WERI-Rb-1 (cell line): ENCODE measurements around the gene DCBLD2.

Experiments
- DNase-seq: peaks from one replicate; pipeline ENCODE4 v3.0.0-alpha.2; 2020
- H3K27ac ChIP-seq: fragments of 250-450 bp; sonication (Bioruptor Pico); 2 replicates; pipeline ENCODE4 v1.5.1; 2020; ENCODE audit warnings: mild to moderate bottlenecking, moderate library complexity
- H3K27me3 ChIP-seq: fragments of 250-450 bp; sonication (Bioruptor Pico); 2 replicates; pipeline ENCODE4 v1.5.1; 2021; ENCODE audit warnings: mild to moderate bottlenecking, low read depth, moderate library complexity; ENCODE audit not compliant: insufficient read depth, severe bottlenecking
- H3K36me3 ChIP-seq: fragments of 250-450 bp; sonication (Bioruptor Pico); 2 replicates; pipeline ENCODE4 v1.5.1; 2020; ENCODE audit warnings: mild to moderate bottlenecking, moderate library complexity
- H3K4me3 ChIP-seq: 2 replicates; pipeline ENCODE4 v1.5.1; 2011; ENCODE audit warnings: low read depth, mild to moderate bottlenecking, control low read depth, low read length
- H3K9me3 ChIP-seq: fragments of 250-450 bp; sonication (Bioruptor Pico); 2 replicates; pipeline ENCODE4 v1.5.1; 2021; ENCODE audit warnings: mild to moderate bottlenecking, moderate library complexity; ENCODE audit not compliant: severe bottlenecking
- TF ChIP-seq, protein P1 (sequence below): IDR thresholded peaks from 2 replicates; pipeline ENCODE4 v1.5.1; 2011; ENCODE audit warnings: low read depth, mild to moderate bottlenecking, control low read depth, inconsistent platforms, low read length

The DCBLD2 gene

GRCh38 chr3:98778383-98778782 lies 123.1 kb downstream of the DCBLD2 start:
- TF ChIP-seq, protein P1, sequence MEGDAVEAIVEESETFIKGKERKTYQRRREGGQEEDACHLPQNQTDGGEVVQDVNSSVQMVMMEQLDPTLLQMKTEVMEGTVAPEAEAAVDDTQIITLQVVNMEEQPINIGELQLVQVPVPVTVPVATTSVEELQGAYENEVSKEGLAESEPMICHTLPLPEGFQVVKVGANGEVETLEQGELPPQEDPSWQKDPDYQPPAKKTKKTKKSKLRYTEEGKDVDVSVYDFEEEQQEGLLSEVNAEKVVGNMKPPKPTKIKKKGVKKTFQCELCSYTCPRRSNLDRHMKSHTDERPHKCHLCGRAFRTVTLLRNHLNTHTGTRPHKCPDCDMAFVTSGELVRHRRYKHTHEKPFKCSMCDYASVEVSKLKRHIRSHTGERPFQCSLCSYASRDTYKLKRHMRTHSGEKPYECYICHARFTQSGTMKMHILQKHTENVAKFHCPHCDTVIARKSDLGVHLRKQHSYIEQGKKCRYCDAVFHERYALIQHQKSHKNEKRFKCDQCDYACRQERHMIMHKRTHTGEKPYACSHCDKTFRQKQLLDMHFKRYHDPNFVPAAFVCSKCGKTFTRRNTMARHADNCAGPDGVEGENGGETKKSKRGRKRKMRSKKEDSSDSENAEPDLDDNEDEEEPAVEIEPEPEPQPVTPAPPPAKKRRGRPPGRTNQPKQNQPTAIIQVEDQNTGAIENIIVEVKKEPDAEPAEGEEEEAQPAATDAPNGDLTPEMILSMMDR = no peak
- H3K9me3 ChIP-seq = no peaks in the 10 kb centered on the region
- no peak overlapping the region for H3K27ac ChIP-seq
- H3K36me3 ChIP-seq = no peaks in the 10 kb centered on the region
- no peak for DNase-seq
- H3K27me3 ChIP-seq = no peaks in the 10 kb centered on the region
- no peak overlapping the region for H3K4me3 ChIP-seq

DNA sequence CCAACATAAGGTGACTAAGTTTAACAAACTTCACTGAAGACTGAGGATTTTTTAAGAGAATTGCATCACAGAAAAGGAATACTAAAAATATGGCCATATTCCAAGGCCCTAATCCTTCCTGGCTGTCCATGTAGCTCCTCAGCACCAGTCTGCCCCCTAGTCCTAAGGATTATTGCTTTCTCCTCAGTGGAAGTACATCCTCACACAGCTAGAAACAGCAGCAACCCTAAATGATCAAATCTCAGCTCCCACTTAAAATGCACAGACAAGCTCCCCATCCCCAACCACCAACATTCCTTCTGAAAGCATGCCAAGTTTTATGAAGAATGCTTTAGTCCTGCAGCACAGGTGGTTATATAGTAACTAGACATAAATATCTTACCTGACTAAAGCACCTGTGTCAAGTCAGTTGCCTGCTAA lies 123.7 kb downstream of the DCBLD2 start:
- TF ChIP-seq, protein P1 = no peak
- H3K27ac ChIP-seq = no peak overlapping the region
- no peak overlapping the region for H3K4me3 ChIP-seq
- no peaks in the 10 kb centered on the region for H3K36me3 ChIP-seq
- H3K27me3 ChIP-seq = no peaks in the 10 kb centered on the region
- no peak for DNase-seq
- H3K9me3 ChIP-seq = no peaks in the 10 kb centered on the region

DNA sequence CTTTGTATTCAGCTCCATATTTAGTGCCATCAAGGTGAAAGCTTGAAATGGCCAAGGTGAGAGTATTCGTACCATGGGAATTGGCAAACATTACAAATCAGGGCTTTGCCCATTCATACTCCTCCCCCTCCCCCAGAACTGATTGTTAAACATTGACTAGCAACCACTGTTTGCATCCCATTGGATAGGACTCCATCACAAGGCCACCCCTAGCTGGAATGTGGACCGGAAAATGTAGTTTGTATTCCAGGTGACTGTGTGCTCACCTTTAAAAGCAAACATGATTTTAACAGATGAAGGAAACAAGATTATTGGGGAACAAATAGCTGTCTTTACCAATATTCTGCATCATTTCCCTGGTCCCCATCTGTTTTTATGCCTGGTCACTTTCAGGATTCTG lies 124.2 kb downstream of the DCBLD2 start:
- Histone ChIP-seq H3K4me3 (no peak overlapping the region), H3K36me3 (no peaks in the 10 kb centered on the region), H3K27me3 (no peaks in the 10 kb centered on the region), H3K9me3 (no peaks in the 10 kb centered on the region), H3K27ac (no peak overlapping the region)
- TF ChIP-seq, protein P1 = no peak
- no peak for DNase-seq

DNA sequence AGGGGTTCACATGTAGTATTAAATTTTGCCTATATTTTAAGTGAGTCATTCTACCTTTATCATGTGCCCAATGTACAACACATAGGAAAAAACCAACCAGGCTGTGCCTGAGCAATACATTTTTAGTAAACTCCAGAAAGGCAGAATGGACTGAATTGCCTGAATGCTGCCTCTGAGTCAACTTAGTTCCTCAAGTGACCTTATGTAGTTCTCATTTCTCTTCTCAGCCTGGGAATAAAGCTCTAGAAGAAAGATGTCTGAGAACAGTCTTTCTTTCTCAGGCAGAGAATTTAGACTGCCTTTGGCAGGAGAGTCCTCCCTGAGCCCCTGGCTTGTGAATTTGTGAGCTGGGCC lies 125.4 kb downstream of the DCBLD2 start:
- H3K27ac ChIP-seq = no peak overlapping the region
- no peak overlapping the region for H3K4me3 ChIP-seq
- H3K36me3 ChIP-seq = no peaks in the 10 kb centered on the region
- H3K27me3 ChIP-seq = no peaks in the 10 kb centered on the region
- no peak for DNase-seq
- TF ChIP-seq, protein P1 = no peak
- no peaks in the 10 kb centered on the region for H3K9me3 ChIP-seq

DNA sequence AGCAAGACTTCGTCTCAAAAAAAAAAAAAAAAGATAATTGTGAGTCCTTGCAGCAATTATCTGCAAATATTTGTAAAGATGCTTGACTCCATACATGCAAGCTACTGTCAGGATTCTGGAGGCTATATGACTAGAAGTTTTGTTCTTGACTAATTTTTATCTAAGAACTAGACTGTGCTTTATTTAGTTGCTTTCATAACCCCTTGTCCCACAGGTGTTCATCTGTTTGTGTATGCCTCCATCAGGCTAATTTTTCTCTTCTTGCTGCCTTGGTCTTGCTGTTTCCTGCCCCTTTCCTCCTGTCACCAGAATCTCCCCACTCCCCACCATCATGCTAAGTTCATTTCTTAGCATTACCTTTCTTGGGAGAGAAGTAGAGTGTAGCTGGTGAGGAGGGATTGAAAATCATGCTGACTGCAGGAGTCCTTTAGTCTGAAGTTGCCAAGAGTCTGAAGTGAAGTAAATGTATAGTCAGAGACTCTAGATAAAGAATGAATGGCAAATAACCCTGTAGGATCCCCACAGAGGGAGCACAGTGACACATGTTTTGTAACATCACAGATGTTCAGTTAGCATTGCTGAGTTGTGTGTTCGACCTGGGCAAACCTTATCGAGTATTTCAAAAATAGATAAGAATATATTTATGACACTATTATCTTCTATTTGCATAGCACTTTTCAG lies 125.9 kb downstream of the DCBLD2 start:
- TF ChIP-seq, protein P1 = no peak
- Histone ChIP-seq H3K27me3 (no peaks in the 10 kb centered on the region), H3K4me3 (no peak overlapping the region), H3K27ac (no peak overlapping the region), H3K36me3 (no peaks in the 10 kb centered on the region), H3K9me3 (no peaks in the 10 kb centered on the region)
- DNase-seq = no peak

DNA sequence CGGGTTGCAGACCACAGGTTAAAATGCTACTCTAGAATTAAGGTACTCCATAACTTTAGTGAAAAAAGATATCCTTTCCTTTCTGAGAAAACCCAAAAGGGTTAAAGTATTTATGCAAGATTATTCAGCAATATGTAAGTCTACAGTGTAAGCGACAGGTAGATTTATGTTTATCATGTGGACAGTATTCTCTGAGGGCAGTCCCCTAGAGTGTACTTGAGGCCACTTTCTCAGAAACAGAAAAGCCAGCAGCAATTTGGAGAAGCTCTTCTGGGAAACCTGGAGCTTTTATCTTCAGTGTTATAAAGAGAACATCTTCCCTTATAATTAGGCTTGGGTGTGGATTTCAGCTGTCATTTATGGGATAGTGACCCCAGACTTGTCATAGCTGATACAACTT lies 129.5 kb downstream of the DCBLD2 start:
- H3K36me3 ChIP-seq = no peaks in the 10 kb centered on the region
- DNase-seq = no peak
- H3K4me3 ChIP-seq = no peak overlapping the region
- no peaks in the 10 kb centered on the region for H3K9me3 ChIP-seq
- H3K27ac ChIP-seq = no peak overlapping the region
- no peaks in the 10 kb centered on the region for H3K27me3 ChIP-seq
- TF ChIP-seq, protein P1 = no peak
